IMR-90 (cell line): ENCODE data around the gene DAAM1. TPM values are rescaled to one million over a fixed set of nuclear protein-coding genes. Genes with fewer than 3 reads are reported as not detected.
A peak's percentile ranks its signal among the peaks of the same experiment; 100 is the strongest.

Experiments used
- ATAC-seq: fragments of 200-7000 bp; cut with Tn5 transposase; 2 replicates; pipeline ENCODE4 v1.9.1; 2020; ENCODE audit warnings: low read depth, mild to moderate bottlenecking, moderate library complexity
- BruUV-seq: library from RNA; stranded (reverse); fragments of 400-500 nt; replicated peaks from 2 replicates; lab custom pipeline; 2021; lab: Mats Ljungman, UMichigan
- CTCF ChIA-PET: fragments of 300-600 bp; formaldehyde crosslinking; extraction: SDS; loops from one replicate; lab custom pipeline; 2021; ENCODE audit warnings: antibody characterized with exemption; lab: Yijun Ruan, JAX
- POLR2A ChIA-PET: fragments of 300-600 bp; sonication (Branson Sonifier 250); formaldehyde crosslinking; loops from one replicate; lab custom pipeline; 2022; ENCODE audit warnings: antibody characterized with exemption; ENCODE audit not compliant: unreplicated experiment; lab: Charles Lee
- DNase-seq: peaks from one replicate; pipeline ENCODE4 v3.0.0; 2013
- H2AFZ ChIP-seq: replicated peaks from 2 replicates; pipeline ENCODE3; 2013; ENCODE audit warnings: low read length, mild to moderate bottlenecking; ENCODE audit not compliant: poor library complexity
- H2AK5ac ChIP-seq: 2 replicates; pipeline ENCODE4 v1.6.1; 2013; ENCODE audit warnings: low read depth, low read length, inconsistent platforms
- H2AK9ac ChIP-seq: replicated peaks from 2 replicates; pipeline ENCODE3; 2013; ENCODE audit warnings: mild to moderate bottlenecking, low read depth, low read length, moderate library complexity; ENCODE audit not compliant: poor library complexity
- H2BK120ac ChIP-seq: 2 replicates; pipeline ENCODE4 v1.6.1; 2013; ENCODE audit warnings: low read depth, low read length, inconsistent platforms
- H2BK15ac ChIP-seq: 3 replicates; pipeline ENCODE4 v1.6.1; 2013; ENCODE audit warnings: low read depth, low read length, inconsistent platforms
- H2BK20ac ChIP-seq: 2 replicates; pipeline ENCODE4 v1.6.1; 2013; ENCODE audit warnings: low read depth, mild to moderate bottlenecking, inconsistent platforms, low read length, moderate library complexity
- H2BK5ac ChIP-seq: 2 replicates; pipeline ENCODE4 v1.6.1; 2013; ENCODE audit warnings: mild to moderate bottlenecking, low read depth, low read length, inconsistent platforms; ENCODE audit not compliant: poor library complexity, severe bottlenecking
- H3K14ac ChIP-seq: replicated peaks from 2 replicates; pipeline ENCODE4 v1.6.1; 2013; ENCODE audit warnings: low read depth, low read length, inconsistent platforms
- H3K18ac ChIP-seq: 2 replicates; pipeline ENCODE4 v1.6.1; 2013; ENCODE audit warnings: low read depth, low read length, control low read depth
- H3K23ac ChIP-seq: 2 replicates; pipeline ENCODE4 v1.6.1; 2013; ENCODE audit warnings: low read depth, low read length, inconsistent platforms
- H3K27ac ChIP-seq: 2 replicates; pipeline ENCODE4 v1.5.1; 2013; ENCODE audit warnings: mild to moderate bottlenecking, control low read depth, low read length; ENCODE audit not compliant: insufficient read depth
- H3K27me3 ChIP-seq: 2 replicates; pipeline ENCODE4 v1.6.1; 2013; ENCODE audit warnings: low read length; ENCODE audit not compliant: control insufficient read depth, insufficient read depth
- H3K36me3 ChIP-seq: 2 replicates; pipeline ENCODE4 v1.6.1; 2013; ENCODE audit warnings: low read length, mixed read lengths; ENCODE audit not compliant: control insufficient read depth, insufficient read depth
- H3K4ac ChIP-seq: 2 replicates; pipeline ENCODE4 v1.6.1; 2013; ENCODE audit warnings: low read depth, low read length, inconsistent platforms
- H3K4me1 ChIP-seq: 2 replicates; pipeline ENCODE4 v1.6.1; 2013; ENCODE audit warnings: low read length, mixed read lengths; ENCODE audit not compliant: control insufficient read depth, insufficient read depth
- H3K4me2 ChIP-seq: 2 replicates; pipeline ENCODE4 v1.6.1; 2013; ENCODE audit warnings: low read depth, mild to moderate bottlenecking, control low read depth, low read length, moderate library complexity
- H3K4me3 ChIP-seq: 2 replicates; pipeline ENCODE4 v1.5.1; 2013; ENCODE audit warnings: low read depth, mild to moderate bottlenecking, control low read depth, low read length, moderate library complexity; ENCODE audit not compliant: insufficient read depth
- H3K56ac ChIP-seq: 2 replicates; pipeline ENCODE4 v1.6.1; 2013; ENCODE audit warnings: low read length, inconsistent platforms; ENCODE audit not compliant: insufficient read depth; ENCODE audit errors: extremely low read depth
- H3K79me1 ChIP-seq, 2 experiments: 2 replicates each; pipeline ENCODE4 v1.6.1; 2013; ENCODE audit warnings: low read length in 2 of 2, inconsistent platforms in 1 of 2, low read depth in 1 of 2
- H3K9ac ChIP-seq: 2 replicates; pipeline ENCODE4 v1.6.1; 2013; ENCODE audit warnings: low read depth, low read length, control low read depth
- H3K9me1 ChIP-seq: 2 replicates; pipeline ENCODE4 v1.6.1; 2013; ENCODE audit warnings: low read length, inconsistent platforms; ENCODE audit not compliant: insufficient read depth
- H3K9me3 ChIP-seq: 2 replicates; pipeline ENCODE4 v1.6.1; 2013; ENCODE audit warnings: low read length; ENCODE audit not compliant: control insufficient read depth, insufficient read depth
- H4K20me1 ChIP-seq: 2 replicates; pipeline ENCODE4 v1.6.1; 2013; ENCODE audit warnings: low read length, inconsistent platforms; ENCODE audit not compliant: insufficient read depth
- H4K5ac ChIP-seq: 2 replicates; pipeline ENCODE4 v1.6.1; 2013; ENCODE audit warnings: mild to moderate bottlenecking, low read depth, low read length, control low read depth
- H4K8ac ChIP-seq, 2 experiments: 2 replicates each; pipeline ENCODE4 v1.6.1; 2013; ENCODE audit warnings: low read depth in 2 of 2, low read length in 2 of 2, control low read depth in 1 of 2, inconsistent platforms in 1 of 2
- H4K91ac ChIP-seq: 2 replicates; pipeline ENCODE4 v1.6.1; 2013; ENCODE audit warnings: low read depth, low read length, inconsistent platforms; ENCODE audit not compliant: insufficient read depth
- CEBPB ChIP-seq: IDR thresholded peaks from 2 replicates; pipeline ENCODE4 v1.6.1; 2012; ENCODE audit warnings: low read depth, low read length, improper control_type of control experiment
- CHD1 ChIP-seq: IDR thresholded peaks from 2 replicates; pipeline ENCODE4 v1.6.1; 2012; ENCODE audit warnings: low read depth, low read length, improper control_type of control experiment
- MAFK ChIP-seq: IDR thresholded peaks from 2 replicates; pipeline ENCODE4 v1.6.1; 2012; ENCODE audit warnings: low read depth, low read length, improper control_type of control experiment
- MAZ ChIP-seq: IDR thresholded peaks from 2 replicates; pipeline ENCODE4 v1.6.1; 2012; ENCODE audit warnings: low read depth, mild to moderate bottlenecking, low read length, improper control_type of control experiment, moderate library complexity, borderline replicate concordance
- NFE2L2 ChIP-seq: fragments of 150-350 bp; IDR thresholded peaks from 2 replicates; pipeline ENCODE4 v1.6.1; 2016; ENCODE audit warnings: low read depth, mild to moderate bottlenecking, low read length
- POLR2A ChIP-seq: IDR thresholded peaks from 2 replicates; pipeline ENCODE4 v1.6.1; 2012; ENCODE audit warnings: mild to moderate bottlenecking, low read depth, low read length
- RAD21 ChIP-seq: IDR thresholded peaks from 2 replicates; pipeline ENCODE4 v1.6.1; 2012; ENCODE audit warnings: low read length, improper control_type of control experiment
- SMC3 ChIP-seq: fragments of 150-350 bp; IDR thresholded peaks from 2 replicates; pipeline ENCODE4 v1.6.1; 2016; ENCODE audit warnings: low read depth, mild to moderate bottlenecking, antibody characterized with exemption, low read length, moderate library complexity
- WGBS, 2 experiments: methylation state at CpG; one replicate each; pipeline versions ENCODE4 v1.1.5 to v1.1.7; 2013; ENCODE audit warnings: missing lambda C conversion rate in 2 of 2; ENCODE audit not compliant: insufficient read length in 1 of 2; ENCODE audit errors: extremely low coverage in 2 of 2; 5-methylcytosine and 5-hydroxymethylcytosine counted together
- dilution Hi-C: fragments of 300-500 bp; cut with HindIII; formaldehyde crosslinking; loops from one replicate; pipeline ENCODE4 v1.14.3; 2018; ENCODE audit warnings: low sequenced_read_pairs; ENCODE audit not compliant: unreplicated experiment
- in situ Hi-C: fragments of 300-500 bp; cut with MboI; formaldehyde crosslinking; loops from 3 replicates; pipeline ENCODE4 v1.14.3; 2019; ENCODE audit warnings: low sequenced_read_pairs, inconsistent platforms, mixed read lengths
- intact Hi-C: fragments of 100-400 bp; cut with micrococcal nuclease; formaldehyde crosslinking; loops from 2 replicates; pipeline ENCODE4 v1.10.0; 2022
- polyA plus RNA-seq, 3 experiments: library from polyadenylated mRNA; depleted of rRNA; stranded (reverse); fragments of >200 nt; gene quantifications; 2 replicates each; pipeline ENCODE4 v1.2.3, GENCODE V29; 2012; ENCODE audit warnings: low replicate concordance in 1 of 3
- total RNA-seq: library from RNA; depleted of rRNA; stranded (reverse); fragments of >200 nt; gene quantifications from 2 replicates; pipeline ENCODE4 v1.2.3, GENCODE V29; 2012
- TF ChIP-seq, protein P1 (sequence below): fragments of 150-350 bp; IDR thresholded peaks from 2 replicates; pipeline ENCODE4 v1.6.1; 2017; ENCODE audit warnings: mild to moderate bottlenecking, antibody characterized with exemption, low read length, low read depth

DAAM1 gene
- total and polyA plus RNA-seq, 2 of the 4 experiments (the other 2 are of a cell fraction) = 4.8 to 5.4 TPM

DNA sequence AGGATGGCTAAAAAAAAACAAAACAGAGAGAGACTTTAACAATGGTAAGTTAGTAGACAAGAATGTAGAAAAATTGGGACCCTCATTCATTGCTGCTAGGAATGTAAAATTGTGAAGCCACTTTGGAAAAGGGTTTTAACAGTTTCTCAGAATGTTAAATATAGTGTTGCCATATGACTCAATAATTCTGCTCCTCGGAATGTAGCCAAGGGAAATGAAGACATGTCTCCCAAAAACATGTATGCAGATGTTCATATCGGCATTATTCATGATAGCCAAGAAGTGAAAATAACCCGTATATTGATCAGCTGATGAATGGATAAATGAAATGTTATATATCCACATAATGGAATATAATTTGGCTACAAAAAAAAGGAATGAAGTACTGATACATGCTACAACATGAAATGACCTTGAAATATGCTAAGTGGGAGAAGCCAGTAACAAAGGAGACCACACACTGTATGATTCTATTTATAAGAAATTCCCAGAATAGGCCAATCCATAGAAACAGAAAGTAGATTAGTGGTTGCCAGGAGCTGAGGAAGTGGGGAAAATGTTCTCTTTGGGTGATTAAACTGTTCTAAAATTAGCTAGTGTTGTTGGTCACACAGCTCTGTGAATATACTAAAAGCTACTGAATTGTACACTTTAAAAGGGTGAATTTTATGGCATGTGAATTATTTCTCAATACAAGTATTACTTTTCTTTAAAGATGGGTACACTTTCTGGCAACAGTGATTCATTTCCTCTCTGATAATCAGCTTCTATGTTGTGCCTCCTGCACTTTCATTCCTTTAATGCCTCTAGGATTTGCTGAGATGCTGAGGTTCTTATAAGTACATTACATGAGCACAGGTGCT is 132.5 kb downstream of the DAAM1 start:
- peak overlapping the region; percentile 4; the same call in 1 of the 2 replicates for H3K18ac ChIP-seq
- H3K27ac ChIP-seq = no peak overlapping the region
- peaks cover 0 to 3% of the 10 kb centered on the region in 2 experiments; a peak in 1 of 4 replicates for H3K79me1 ChIP-seq
- no peak overlapping the region for H2AK9ac ChIP-seq
- no peak overlapping the region for H2AFZ ChIP-seq
- peak; percentile 59 for ATAC-seq
- H3K27me3 ChIP-seq = no peaks in the 10 kb centered on the region
- no peak for TF ChIP-seq CHD1
- TF ChIP-seq MAZ = no peak
- TF ChIP-seq POLR2A = no peak
- no peak for TF ChIP-seq CEBPB
- TF ChIP-seq, protein P1, sequence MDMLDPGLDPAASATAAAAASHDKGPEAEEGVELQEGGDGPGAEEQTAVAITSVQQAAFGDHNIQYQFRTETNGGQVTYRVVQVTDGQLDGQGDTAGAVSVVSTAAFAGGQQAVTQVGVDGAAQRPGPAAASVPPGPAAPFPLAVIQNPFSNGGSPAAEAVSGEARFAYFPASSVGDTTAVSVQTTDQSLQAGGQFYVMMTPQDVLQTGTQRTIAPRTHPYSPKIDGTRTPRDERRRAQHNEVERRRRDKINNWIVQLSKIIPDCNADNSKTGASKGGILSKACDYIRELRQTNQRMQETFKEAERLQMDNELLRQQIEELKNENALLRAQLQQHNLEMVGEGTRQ = no peak
- TF ChIP-seq NFE2L2 = no peak
- TF ChIP-seq MAFK = no peak
- no peak for TF ChIP-seq RAD21
- no peak for TF ChIP-seq SMC3
- no peaks in the 10 kb centered on the region for H3K36me3 ChIP-seq
- WGBS, 2 experiments = no CpG with 5 or more reads among the region's 3 CpGs
- DNase-seq = peak; percentile 52
- peak overlapping the region; percentile 41 for H2BK5ac ChIP-seq
- peak overlapping the region; percentile 70; the same call in 1 of the 2 replicates for H3K4me2 ChIP-seq
- no peak overlapping the region for H3K4me3 ChIP-seq
- ChIA-PET CTCF (interaction anchor here (0.6 to 0.7 kb wide), 2 partner anchors 261 to 1976 kb away, joined by 3 read pairs; no protein-coding TSS in a partner anchor), POLR2A (no interaction called here)
- no peaks in the 10 kb centered on the region for H3K9me3 ChIP-seq
- no peak overlapping the region; the same call in 1 of the 2 replicates for H4K5ac ChIP-seq
- H3K56ac ChIP-seq = no peak overlapping the region
- no peaks in the 10 kb centered on the region for H3K9me1 ChIP-seq
- H3K14ac ChIP-seq = 0 out of 2 replicates have a peak overlapping the region, but pooled peaks have one; percentile 73
- H2BK120ac ChIP-seq = no peak overlapping the region
- H4K20me1 ChIP-seq = no peaks in the 10 kb centered on the region
- in situ Hi-C loops = no loop called here
- no peak overlapping the region for H2AK5ac ChIP-seq
- dilution Hi-C loops = no loop called here
- H4K91ac ChIP-seq = no peak overlapping the region
- no TSS peak for BruUV-seq
- no peak overlapping the region for H3K4ac ChIP-seq
- 0 out of 2 replicates have a peak overlapping the region, but pooled peaks have one; percentile 49 for H2BK20ac ChIP-seq
- H3K4me1 ChIP-seq = peaks cover 2% of the 10 kb centered on the region; the same call in 1 of the 2 replicates
- H4K8ac ChIP-seq = no peak overlapping the region
- H2BK15ac ChIP-seq = no peak overlapping the region
- no peak overlapping the region for H3K23ac ChIP-seq
- H3K9ac ChIP-seq = no peak overlapping the region
- intact Hi-C loops = no loop called here
